K562 (cell line): ENCODE data around the gene NTRK2. TPM values are rescaled to one million over a fixed set of nuclear protein-coding genes. Genes with fewer than 3 reads are reported as not detected.

Experiments
- ATAC-seq: fragments of 200-7000 bp; cut with Tn5 transposase; 3 replicates; pipeline ENCODE4 v1.9.1; 2020; ENCODE audit warnings: moderate library complexity
- BruUV-seq: library from RNA; stranded (reverse); fragments of 400-500 nt; replicated peaks from 2 replicates; lab custom pipeline; 2021; lab: Mats Ljungman, UMichigan
- CTCF ChIA-PET: fragments of 300-600 bp; formaldehyde crosslinking; extraction: SDS; loops from one replicate; lab custom pipeline; 2021; ENCODE audit warnings: low intra/inter-chr PET ratio; lab: Yijun Ruan, JAX
- POLR2A ChIA-PET: fragments of 300-600, 350-650 bp; sonication (Branson Sonifier 250); formaldehyde crosslinking; extraction: SDS; loops from one replicate; lab custom pipeline; 2021; ENCODE audit warnings: antibody characterized with exemption, inconsistent platforms; lab: Yijun Ruan, JAX
- DNase-seq, 4 experiments: peaks; one replicate each; pipeline versions ENCODE4 v3.0.0 to v3.0.0-alpha.2; 2011 to 2018; ENCODE audit warnings: low spot score in 3 of 4, mixed read lengths in 3 of 4; ENCODE audit errors: extremely low read depth in 1 of 4
- FAIRE-seq: peaks from 2 replicates; lab custom pipeline; 2011; peaks lifted over from hg19 to GRCh38; lab: Jason Lieb, UNC
- H2AFZ ChIP-seq: 2 replicates; pipeline ENCODE4 v1.6.0; 2011; ENCODE audit warnings: low read depth, low read length, control low read depth, inconsistent platforms
- H3K27ac ChIP-seq: fragments of 200-600 bp; 3 replicates; pipeline ENCODE4 v1.8.0; 2011; ENCODE audit warnings: low read depth, mild to moderate bottlenecking, control low read depth, inconsistent platforms, low read length, moderate library complexity, mixed read lengths; ENCODE audit errors: extremely low read depth
- H3K27me3 ChIP-seq, 2 experiments: fragments of 300-600 bp in 1 of 2; 2 replicates in 1 of 2; 3 replicates in 1 of 2; pipeline versions ENCODE4 v1.6.0 to v1.8.0; 2011; ENCODE audit warnings: inconsistent platforms in 2 of 2, low read length in 2 of 2, mild to moderate bottlenecking in 1 of 2, mixed read lengths in 1 of 2, moderate library complexity in 1 of 2; ENCODE audit not compliant: control insufficient read depth in 2 of 2, insufficient read depth in 2 of 2
- H3K36me3 ChIP-seq: fragments of 300-600 bp; 3 replicates; pipeline ENCODE4 v1.8.0; 2011; ENCODE audit warnings: mild to moderate bottlenecking, low read length, inconsistent platforms; ENCODE audit not compliant: control insufficient read depth, insufficient read depth
- H3K4me1 ChIP-seq, 2 experiments: fragments of 200-600 bp in 1 of 2; replicated peaks in 1 of 2; 2 replicates in 1 of 2; 3 replicates in 1 of 2; pipeline versions ENCODE4 v1.5.1 to v1.8.0; 2011; ENCODE audit warnings: inconsistent platforms in 2 of 2, low read length in 2 of 2, mild to moderate bottlenecking in 1 of 2, mixed read lengths in 1 of 2, moderate library complexity in 1 of 2; ENCODE audit not compliant: control insufficient read depth in 2 of 2, insufficient read depth in 2 of 2
- H3K4me2 ChIP-seq: 2 replicates; pipeline ENCODE4 v1.6.1; 2011; ENCODE audit warnings: low read length, control low read depth, inconsistent platforms, mixed read lengths; ENCODE audit not compliant: insufficient read depth
- H3K4me3 ChIP-seq: fragments of 200-600 bp; sonication (generic), shearing (Covaris generic); 2 replicates; pipeline ENCODE4 v1.5.1; 2016; ENCODE audit warnings: control low read depth, inconsistent platforms
- H3K79me2 ChIP-seq: fragments of 200-600 bp; 3 replicates; pipeline ENCODE4 v1.8.0; 2011; ENCODE audit warnings: low read length, inconsistent platforms; ENCODE audit not compliant: control insufficient read depth, insufficient read depth
- H3K9ac ChIP-seq, 2 experiments: 2 replicates each; pipeline versions ENCODE4 v1.6.0 to v1.6.1; 2011; ENCODE audit warnings: low read depth in 2 of 2, low read length in 2 of 2, control low read depth in 1 of 2, inconsistent platforms in 1 of 2, mild to moderate bottlenecking in 1 of 2, mixed read lengths in 1 of 2; ENCODE audit not compliant: insufficient read depth in 1 of 2
- H3K9me1 ChIP-seq: one replicate; pipeline ENCODE4 v1.6.0; 2011; ENCODE audit warnings: inconsistent platforms, mild to moderate bottlenecking, low read length, moderate library complexity; ENCODE audit not compliant: control insufficient read depth, insufficient read depth
- H3K9me3 ChIP-seq: replicated peaks from 2 replicates; pipeline ENCODE4 v1.5.1; 2011; ENCODE audit warnings: low read depth, low read length, inconsistent platforms; ENCODE audit not compliant: control insufficient read depth, insufficient read depth
- H4K20me1 ChIP-seq: replicated peaks from 2 replicates; pipeline ENCODE4 v1.6.1; 2011; ENCODE audit warnings: low read length, inconsistent platforms, mixed read lengths; ENCODE audit not compliant: control insufficient read depth, insufficient read depth
- BDP1 ChIP-seq: IDR thresholded peaks from 3 replicates; pipeline ENCODE4 v1.6.1; 2011; ENCODE audit not compliant: insufficient read length, insufficient read depth
- CBX3 ChIP-seq, 2 experiments: IDR thresholded peaks; 1 replicate in 1 of 2; 2 replicates in 1 of 2; pipeline ENCODE4 v1.6.1; 2012; ENCODE audit warnings: inconsistent platforms in 2 of 2, low read length in 2 of 2, borderline replicate concordance in 1 of 2, control low read depth in 1 of 2
- COPS2 ChIP-seq: fragments of 450-650 bp; conservative IDR thresholded peaks from 2 replicates; pipeline ENCODE4 v1.6.1; 2016; ENCODE audit warnings: mild to moderate bottlenecking, moderate library complexity
- FOXJ3 ChIP-seq: sonication (generic); formaldehyde crosslinking; IDR thresholded peaks from 2 replicates; pipeline ENCODE4 v1.4.0; 2020; ENCODE audit warnings: mild to moderate bottlenecking, missing genetic modification reagents
- HDGF ChIP-seq: fragments of 450-650 bp; IDR thresholded peaks from 2 replicates; pipeline ENCODE4 v1.6.1; 2016
- MED1 ChIP-seq: sonication (generic); formaldehyde crosslinking; IDR thresholded peaks from 2 replicates; pipeline ENCODE4 v1.8.1; 2023; ENCODE audit warnings: missing genetic modification reagents, borderline replicate concordance
- NCOA2 ChIP-seq, 2 experiments: fragments of 450-650 bp; IDR thresholded peaks; 2 replicates each; pipeline ENCODE4 v1.6.1; 2018; ENCODE audit warnings: mild to moderate bottlenecking in 2 of 2, moderate library complexity in 1 of 2; ENCODE audit not compliant: partially characterized antibody in 2 of 2
- PPARD ChIP-seq: fragments of 250-450 bp; sonication (Bioruptor Pico); IDR thresholded peaks from 2 replicates; pipeline ENCODE4 v1.8.0; 2022; ENCODE audit warnings: inconsistent platforms, mild to moderate bottlenecking, moderate library complexity
- RFX1 ChIP-seq: fragments of 450-650 bp; IDR thresholded peaks from 2 replicates; pipeline ENCODE4 v1.6.1; 2016; ENCODE audit warnings: mild to moderate bottlenecking, moderate library complexity
- SIRT6 ChIP-seq: IDR thresholded peaks from one replicate; pipeline ENCODE4 v1.6.1; 2012; ENCODE audit warnings: low read depth, mild to moderate bottlenecking, control low read depth, inconsistent platforms, low read length, moderate library complexity
- SUPT5H ChIP-seq: fragments of 450-650 bp; IDR thresholded peaks from 2 replicates; pipeline ENCODE4 v1.6.1; 2016
- TEAD1 ChIP-seq, 2 experiments: fragments of 450-650 bp in 1 of 2; sonication (generic) in 1 of 2; formaldehyde crosslinking; IDR thresholded peaks; 2 replicates each; pipeline versions ENCODE4 v1.4.0 to v1.8.0; 2020 to 2022; ENCODE audit warnings: mild to moderate bottlenecking in 2 of 2, missing genetic modification reagents in 1 of 2
- ZNF239 ChIP-seq: fragments of 250-450 bp; sonication (Bioruptor Pico); IDR thresholded peaks from 2 replicates; pipeline ENCODE4 v1.4.0; 2020; ENCODE audit warnings: mild to moderate bottlenecking
- WGBS: fragments of 100-300 bp; shearing (Covaris generic); methylation state at CpG from one replicate; pipeline ENCODE4 v1.1.6; 2016; ENCODE audit warnings: low coverage, mixed read lengths; ENCODE audit not compliant: insufficient coverage; ENCODE audit errors: missing lambda C conversion rate; 5-methylcytosine and 5-hydroxymethylcytosine counted together
- in situ Hi-C: fragments of 300-500 bp; cut with MboI; formaldehyde crosslinking; loops from 4 replicates; pipeline ENCODE4 v1.15.0; 2018; ENCODE audit warnings: inconsistent platforms, mixed read lengths
- intact Hi-C: fragments of 100-400 bp; cut with micrococcal nuclease; formaldehyde crosslinking; loops from 2 replicates; pipeline ENCODE4 v1.14.2; 2022
- polyA plus RNA-seq, 8 experiments: library from polyadenylated mRNA; depleted of rRNA in 4 of 8; stranded (reverse) in 5 of 8; unstranded in 3 of 8; fragments of >200 nt; fragmentation: Nextera tagmentation in 2 of 8; fragmentation: Illumina TruSeq in 1 of 8; extraction: Ambion mirVana in 2 of 8; extraction: Trizol in 1 of 8; gene quantifications; 2 replicates each; pipeline versions ENCODE4 v1.2.1 to v1.2.3, GENCODE V29; 2011 to 2014; ENCODE audit warnings: inconsistent platforms in 1 of 8, missing spikeins in 1 of 8
- total RNA-seq, 7 experiments: library from RNA; depleted of rRNA in 6 of 7; stranded (reverse); fragments of >200 nt in 6 of 7; fragmentation: Illumina TruSeq in 2 of 7; extraction: Trizol in 2 of 7; gene quantifications; 2 replicates each; pipeline versions ENCODE4 v1.2.1 to v1.2.3, GENCODE V29; 2011 to 2021; ENCODE audit warnings: low replicate concordance in 1 of 7
- TF ChIP-seq, protein P1 (sequence below): sonication (generic); formaldehyde crosslinking; IDR thresholded peaks from 2 replicates; pipeline ENCODE4 v1.8.0; 2022; ENCODE audit warnings: mild to moderate bottlenecking, missing genetic modification reagents, borderline replicate concordance
- TF ChIP-seq, protein P2 (sequence below): fragments of 250-450 bp; sonication (Bioruptor Pico); IDR thresholded peaks from 2 replicates; pipeline ENCODE4 v1.4.0; 2020
- TF ChIP-seq, protein P3 (sequence below): sonication (generic); formaldehyde crosslinking; IDR thresholded peaks from 2 replicates; pipeline ENCODE4 v1.8.0; 2023; ENCODE audit warnings: mild to moderate bottlenecking, missing genetic modification reagents

The NTRK2 gene
- total and polyA plus RNA-seq, 9 of the 15 experiments (the other 6 are each of a cell fraction or from before 2014, with no cell fraction given) = not detected

DNA sequence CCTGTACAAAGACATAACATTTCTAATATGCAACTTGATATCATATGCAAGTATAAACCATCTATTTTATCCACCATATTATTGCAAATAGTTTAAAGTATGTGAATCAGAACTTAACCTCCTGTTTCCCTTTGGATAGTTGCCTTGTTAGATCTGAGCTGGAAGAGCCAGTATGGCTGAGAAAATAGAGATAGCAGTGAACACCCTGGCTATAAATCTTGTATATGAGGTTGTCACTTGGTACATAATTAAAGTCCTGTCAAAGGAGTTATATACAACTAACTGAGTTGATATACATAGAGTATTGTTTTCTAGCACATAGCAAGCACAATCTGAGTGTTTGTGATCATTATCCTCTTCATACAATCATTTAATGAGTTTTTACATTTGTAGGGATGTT lies 272.3 kb downstream of the NTRK2 start (continued):
- TF ChIP-seq, protein P1, sequence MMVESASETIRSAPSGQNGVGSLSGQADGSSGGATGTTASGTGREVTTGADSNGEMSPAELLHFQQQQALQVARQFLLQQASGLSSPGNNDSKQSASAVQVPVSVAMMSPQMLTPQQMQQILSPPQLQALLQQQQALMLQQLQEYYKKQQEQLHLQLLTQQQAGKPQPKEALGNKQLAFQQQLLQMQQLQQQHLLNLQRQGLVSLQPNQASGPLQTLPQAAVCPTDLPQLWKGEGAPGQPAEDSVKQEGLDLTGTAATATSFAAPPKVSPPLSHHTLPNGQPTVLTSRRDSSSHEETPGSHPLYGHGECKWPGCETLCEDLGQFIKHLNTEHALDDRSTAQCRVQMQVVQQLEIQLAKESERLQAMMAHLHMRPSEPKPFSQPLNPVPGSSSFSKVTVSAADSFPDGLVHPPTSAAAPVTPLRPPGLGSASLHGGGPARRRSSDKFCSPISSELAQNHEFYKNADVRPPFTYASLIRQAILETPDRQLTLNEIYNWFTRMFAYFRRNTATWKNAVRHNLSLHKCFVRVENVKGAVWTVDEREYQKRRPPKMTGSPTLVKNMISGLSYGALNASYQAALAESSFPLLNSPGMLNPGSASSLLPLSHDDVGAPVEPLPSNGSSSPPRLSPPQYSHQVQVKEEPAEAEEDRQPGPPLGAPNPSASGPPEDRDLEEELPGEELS (CRISPR knock-in tag) = no peak
- TF ChIP-seq, protein P2, sequence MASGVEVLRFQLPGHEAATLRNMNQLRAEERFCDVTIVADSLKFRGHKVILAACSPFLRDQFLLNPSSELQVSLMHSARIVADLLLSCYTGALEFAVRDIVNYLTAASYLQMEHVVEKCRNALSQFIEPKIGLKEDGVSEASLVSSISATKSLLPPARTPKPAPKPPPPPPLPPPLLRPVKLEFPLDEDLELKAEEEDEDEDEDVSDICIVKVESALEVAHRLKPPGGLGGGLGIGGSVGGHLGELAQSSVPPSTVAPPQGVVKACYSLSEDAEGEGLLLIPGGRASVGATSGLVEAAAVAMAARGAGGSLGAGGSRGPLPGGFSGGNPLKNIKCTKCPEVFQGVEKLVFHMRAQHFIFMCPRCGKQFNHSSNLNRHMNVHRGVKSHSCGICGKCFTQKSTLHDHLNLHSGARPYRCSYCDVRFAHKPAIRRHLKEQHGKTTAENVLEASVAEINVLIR (CRISPR knock-in tag) = no peak
- no peak for TF ChIP-seq NCOA2 (IDR thresholded peaks at IDR 0.05; ENCODE audit: partially characterized antibody in 2 of 2)

DNA sequence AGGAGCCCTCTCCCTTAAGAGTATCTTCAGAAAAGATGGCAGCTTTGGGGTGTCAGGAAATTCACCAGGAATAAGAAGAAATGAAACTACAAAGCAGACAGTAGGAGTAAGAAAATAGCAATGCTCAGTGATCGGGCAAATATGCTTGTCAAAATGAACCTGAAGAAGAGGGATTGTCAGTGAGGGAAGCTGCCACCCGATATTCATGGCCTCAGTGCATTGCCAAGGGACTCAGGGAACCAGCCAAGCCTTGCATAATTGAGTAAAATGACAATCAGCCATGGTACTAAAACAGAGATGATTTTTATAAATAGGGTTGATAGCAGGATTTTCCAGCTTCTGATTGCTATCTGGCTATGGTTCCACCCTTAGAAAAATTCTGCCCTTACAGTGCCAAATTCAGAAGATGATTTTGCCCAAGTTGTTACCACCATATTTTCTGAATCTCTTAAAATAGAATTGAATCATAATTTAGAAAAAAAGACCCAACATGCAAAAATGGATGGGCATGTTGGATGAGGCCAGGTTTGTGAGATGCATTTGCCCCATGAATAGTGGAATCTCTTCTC lies 274.0 kb downstream of the NTRK2 start:
- whole genome bisulfite sequencing = 0% methylated on average over 2 of the region's 2 CpGs
- POLR2A ChIA-PET = no interaction called here
- no peak for TF ChIP-seq SUPT5H
- TF ChIP-seq RFX1 = no peak
- no peak for TF ChIP-seq CBX3 (IDR thresholded peaks at IDR 0.05; ENCODE audit: borderline replicate concordance in 1 of 2, low read length in 2 of 2)
- no peak for TF ChIP-seq FOXJ3 (CRISPR knock-in tag)
- no peak for TF ChIP-seq TEAD1 (CRISPR knock-in tag; IDR thresholded peaks at IDR 0.05)
- TF ChIP-seq SIRT6 = no peak
- no peak for TF ChIP-seq COPS2
- no peak for TF ChIP-seq BDP1
- no peak for TF ChIP-seq HDGF
- no peak for TF ChIP-seq MED1 (CRISPR knock-in tag)
- TF ChIP-seq, protein P3, sequence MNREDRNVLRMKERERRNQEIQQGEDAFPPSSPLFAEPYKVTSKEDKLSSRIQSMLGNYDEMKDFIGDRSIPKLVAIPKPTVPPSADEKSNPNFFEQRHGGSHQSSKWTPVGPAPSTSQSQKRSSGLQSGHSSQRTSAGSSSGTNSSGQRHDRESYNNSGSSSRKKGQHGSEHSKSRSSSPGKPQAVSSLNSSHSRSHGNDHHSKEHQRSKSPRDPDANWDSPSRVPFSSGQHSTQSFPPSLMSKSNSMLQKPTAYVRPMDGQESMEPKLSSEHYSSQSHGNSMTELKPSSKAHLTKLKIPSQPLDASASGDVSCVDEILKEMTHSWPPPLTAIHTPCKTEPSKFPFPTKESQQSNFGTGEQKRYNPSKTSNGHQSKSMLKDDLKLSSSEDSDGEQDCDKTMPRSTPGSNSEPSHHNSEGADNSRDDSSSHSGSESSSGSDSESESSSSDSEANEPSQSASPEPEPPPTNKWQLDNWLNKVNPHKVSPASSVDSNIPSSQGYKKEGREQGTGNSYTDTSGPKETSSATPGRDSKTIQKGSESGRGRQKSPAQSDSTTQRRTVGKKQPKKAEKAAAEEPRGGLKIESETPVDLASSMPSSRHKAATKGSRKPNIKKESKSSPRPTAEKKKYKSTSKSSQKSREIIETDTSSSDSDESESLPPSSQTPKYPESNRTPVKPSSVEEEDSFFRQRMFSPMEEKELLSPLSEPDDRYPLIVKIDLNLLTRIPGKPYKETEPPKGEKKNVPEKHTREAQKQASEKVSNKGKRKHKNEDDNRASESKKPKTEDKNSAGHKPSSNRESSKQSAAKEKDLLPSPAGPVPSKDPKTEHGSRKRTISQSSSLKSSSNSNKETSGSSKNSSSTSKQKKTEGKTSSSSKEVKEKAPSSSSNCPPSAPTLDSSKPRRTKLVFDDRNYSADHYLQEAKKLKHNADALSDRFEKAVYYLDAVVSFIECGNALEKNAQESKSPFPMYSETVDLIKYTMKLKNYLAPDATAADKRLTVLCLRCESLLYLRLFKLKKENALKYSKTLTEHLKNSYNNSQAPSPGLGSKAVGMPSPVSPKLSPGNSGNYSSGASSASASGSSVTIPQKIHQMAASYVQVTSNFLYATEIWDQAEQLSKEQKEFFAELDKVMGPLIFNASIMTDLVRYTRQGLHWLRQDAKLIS (CRISPR knock-in tag) = no peak
- no peak for TF ChIP-seq PPARD (CRISPR knock-in tag)
- TF ChIP-seq ZNF239 = no peak

More for the DNA sequence above, 274.0 kb downstream of the NTRK2 start:
- intact Hi-C loops = no loop called here
- Histone ChIP-seq H3K9me3 (no peaks in the 10 kb centered on the region), H3K4me2 (no peak overlapping the region), H3K9ac (no peak overlapping the region), H3K36me3 (no peaks in the 10 kb centered on the region), H3K27ac (no peak overlapping the region), H2AFZ (no peak overlapping the region), H3K27me3 (no peaks in the 10 kb centered on the region), H4K20me1 (no peaks in the 10 kb centered on the region), H3K4me1 (no peaks in the 10 kb centered on the region), H3K4me3 (no peak overlapping the region), H3K9me1 (no peaks in the 10 kb centered on the region), H3K79me2 (no peaks in the 10 kb centered on the region)
- no peak for ATAC-seq
- BruUV-seq = no TSS peak
- FAIRE-seq = no peak
- CTCF ChIA-PET = no interaction called here
- in situ Hi-C loops = no loop called here
- DNase-seq = no peak
